ENCODE data around the gene TLE4.
"Not testable (repeated sequence)": the region's sequence is repeated elsewhere in the genome, so short reads cannot be mapped to it uniquely, and the experiment has no call there.

The TLE4 gene

DNA sequence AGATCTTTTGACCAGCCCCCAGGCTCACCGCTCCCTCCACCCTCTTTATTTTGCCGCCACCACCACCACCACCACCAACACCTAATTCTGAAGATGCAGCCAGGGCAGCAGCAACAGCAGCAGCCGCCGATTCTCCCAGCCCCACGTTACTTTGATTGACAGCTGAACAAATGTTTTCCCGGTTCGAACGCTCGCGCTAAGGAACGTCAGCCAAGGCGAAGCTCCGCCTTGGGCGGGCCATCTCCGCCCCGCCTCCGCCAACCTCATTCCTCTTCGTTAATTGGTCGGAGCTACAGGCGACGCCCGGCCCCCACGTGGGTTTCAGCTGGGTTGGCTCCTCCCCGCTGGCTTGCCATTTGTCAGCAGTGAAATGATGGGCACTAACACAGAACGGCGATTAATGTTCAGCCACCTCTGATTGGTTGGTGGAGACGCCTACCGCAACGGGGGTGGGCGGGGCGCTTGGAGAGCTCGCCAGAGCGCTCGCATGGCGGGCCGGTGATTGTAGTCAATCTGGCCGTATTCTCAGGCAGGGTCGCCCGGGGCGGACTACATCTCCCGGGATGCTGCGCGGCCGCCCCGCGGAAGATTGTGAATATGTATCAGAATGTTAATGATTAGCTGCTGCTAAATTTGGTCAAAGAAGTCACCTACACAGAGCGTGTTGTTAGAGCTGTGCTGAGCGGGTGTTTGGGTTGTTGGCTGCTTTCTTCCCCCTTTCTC is at the start of gene TLE4:
Gene TLE4, plus strand, starts transcription at position 657 of the 723 bp plus-strand sequence. CDS start 826 bp downstream, outside the sequence.
- DNase-seq (ENCODE audit: low spot score), result peak; percentile 100

DNA sequence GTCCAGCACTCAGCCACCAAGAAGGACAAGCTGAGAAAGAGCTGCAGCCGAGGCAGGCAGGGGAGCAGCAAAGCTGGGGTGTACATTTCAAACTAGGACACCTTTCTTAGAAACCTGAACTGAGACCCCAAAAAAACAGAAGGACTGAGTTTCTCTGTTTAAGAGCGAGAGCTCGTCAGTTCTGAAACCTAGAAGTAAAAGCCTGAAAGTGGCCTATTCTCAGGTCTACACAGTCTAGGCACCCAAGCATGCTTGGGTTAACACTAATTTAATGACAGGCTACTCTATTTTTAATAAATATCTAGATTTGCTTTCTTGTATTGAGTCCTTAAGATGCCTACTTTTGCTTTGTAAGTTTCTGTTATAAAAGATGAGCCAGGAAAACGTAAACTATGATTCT is 49.0 kb upstream of the TLE4 start:
- DNase-seq (ENCODE audit: low spot score), result no peak

DNA sequence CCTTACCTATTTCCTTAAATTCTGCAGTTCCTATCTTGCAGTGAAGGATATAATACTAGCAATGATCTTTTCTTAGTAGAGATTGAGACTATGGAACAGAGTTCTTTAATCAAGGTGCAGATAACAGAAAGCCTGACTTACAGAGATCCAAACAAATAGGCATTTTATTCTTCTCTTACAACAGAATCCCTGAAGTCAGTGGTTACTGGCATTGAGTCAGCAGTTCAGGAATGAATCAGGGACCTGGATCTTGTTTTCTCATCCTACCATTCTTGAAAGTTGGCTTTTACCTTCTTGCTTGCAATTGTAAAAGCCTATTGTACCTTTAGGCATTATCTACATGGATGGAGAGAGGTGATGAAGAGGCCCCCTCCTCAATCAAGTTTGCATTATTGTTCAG is 47.5 kb upstream of the TLE4 start:
- no peak for DNase-seq (ENCODE audit: low spot score)

DNA sequence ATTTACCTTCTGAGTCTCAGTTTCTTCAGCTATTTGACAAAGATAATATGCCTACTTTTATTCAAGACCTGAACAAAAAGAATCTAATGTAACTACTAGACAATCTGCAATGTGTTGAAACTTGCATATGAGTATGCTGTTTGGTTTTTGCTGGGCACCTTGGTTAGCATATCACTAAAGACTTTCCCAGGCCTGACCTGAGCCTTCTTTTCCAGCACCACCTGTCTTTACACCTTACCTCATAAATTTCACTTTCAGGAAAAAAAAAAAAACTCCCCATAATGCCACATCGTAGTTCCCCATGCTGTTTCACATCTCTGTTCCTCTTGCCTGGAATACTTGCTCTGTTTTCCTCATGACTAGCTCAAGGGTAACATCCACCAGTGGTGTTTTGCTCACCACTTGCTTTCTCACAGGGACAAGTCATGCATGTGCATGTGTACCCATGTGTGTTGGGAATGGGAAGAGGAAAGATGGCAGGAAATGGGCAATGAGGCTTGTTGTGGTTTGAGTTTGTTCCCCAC is 45.6 kb upstream of the TLE4 start:
- DNase-seq (ENCODE audit: low spot score), result no peak

DNA sequence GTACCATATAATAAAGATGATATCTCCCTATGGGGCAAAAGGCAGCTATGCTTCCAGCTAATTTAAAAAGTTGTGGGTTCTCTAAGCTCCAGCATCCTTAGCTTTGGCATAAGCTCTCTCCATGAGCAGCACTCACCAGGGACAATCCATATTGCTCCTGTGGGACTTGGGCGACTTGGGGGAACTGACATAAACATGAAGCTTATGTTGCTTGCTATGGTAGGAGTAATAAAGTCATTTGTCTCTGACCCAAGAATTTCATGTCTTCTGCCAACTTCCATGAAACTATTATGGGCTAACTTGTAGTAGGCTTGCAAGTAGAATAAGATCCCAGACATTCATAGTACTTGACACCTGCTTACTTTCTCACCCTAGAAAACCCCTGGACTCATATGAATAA is 36.2 kb upstream of the TLE4 start:
- no peak for DNase-seq (ENCODE audit: low spot score)

DNA sequence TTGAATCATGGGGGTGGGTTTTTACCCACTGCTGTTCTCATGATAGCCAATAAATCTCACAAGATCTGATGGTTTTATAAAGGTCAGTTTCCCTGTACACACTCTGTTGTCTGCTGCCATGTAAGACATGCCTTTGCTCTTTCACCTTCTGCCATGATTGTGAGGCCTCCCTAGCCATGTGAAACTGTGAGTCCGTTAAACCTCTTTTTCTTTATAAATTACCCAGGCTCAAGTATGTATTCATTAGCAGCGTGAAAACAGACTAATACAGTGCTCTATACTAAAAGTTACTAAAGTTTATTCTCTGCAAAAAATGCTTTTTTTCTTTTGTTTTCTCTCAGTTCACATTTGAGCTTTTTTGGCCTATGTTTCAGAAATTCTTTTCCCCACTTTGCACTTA is 33.9 kb upstream of the TLE4 start:
- no peak for DNase-seq (ENCODE audit: low spot score)

DNA sequence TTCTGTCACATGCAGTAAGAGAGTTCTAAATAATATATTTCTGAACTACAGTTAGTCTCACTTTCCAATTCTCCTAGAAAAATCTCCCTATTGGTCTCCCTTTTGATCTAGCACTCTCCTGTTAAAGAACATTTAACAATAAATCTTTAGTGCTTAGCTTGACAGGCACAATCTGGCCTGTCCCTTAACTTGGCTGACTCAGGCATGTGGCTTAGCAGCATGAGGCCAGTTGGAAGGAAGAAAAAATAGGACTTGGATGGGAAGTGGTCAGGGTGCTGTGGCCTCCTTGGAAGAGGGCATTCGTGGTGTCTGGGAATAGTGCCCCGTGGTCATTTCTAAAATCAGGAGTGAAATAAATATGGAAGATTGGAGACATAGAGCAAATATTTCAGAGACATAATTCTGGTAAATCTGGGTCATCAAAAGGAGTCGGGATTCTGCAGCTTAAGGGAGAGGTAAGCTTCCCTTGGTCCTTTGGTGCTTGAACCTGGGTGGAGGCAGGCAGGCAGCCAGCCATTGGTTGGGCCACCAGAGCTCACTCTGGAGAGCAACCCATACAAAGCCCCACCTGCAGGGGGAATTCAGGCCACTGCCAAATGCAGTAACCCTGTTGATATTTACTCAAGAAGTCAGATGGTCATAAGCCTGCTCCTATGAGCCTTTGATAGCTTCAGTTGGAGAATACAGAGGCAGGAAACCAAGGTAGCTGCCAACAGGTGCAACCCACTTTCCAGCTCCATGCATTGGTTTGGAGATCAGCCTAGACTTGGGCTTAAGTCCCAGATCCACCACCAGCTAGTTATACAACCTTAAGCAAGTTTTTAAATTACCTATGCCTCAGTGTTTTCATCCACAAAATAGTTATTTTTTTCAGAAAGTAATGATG is 28.8 kb upstream of the TLE4 start:
- DNase-seq (ENCODE audit: low spot score), result no peak

DNA sequence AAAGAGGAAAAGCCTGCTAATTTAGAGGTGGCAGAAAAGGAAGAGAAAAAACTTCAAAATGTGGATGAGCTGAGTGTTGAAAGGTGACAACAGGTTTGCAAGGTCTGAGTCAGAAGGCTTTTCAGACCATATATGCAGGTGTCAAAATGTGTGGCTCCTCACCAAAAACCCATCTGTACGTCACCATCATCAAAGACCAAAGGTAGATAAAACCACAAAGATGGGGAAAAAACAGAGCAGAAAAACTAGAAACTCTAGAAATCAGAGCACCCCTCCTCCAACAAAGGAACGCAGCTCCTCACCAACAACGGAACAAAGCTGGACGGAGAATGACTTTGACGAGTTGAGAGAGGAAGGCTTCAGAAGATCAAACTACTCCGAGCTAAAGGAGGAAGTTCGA is 27.4 kb upstream of the TLE4 start:
- not testable (repeated sequence) for DNase-seq (ENCODE audit: low spot score)

DNA sequence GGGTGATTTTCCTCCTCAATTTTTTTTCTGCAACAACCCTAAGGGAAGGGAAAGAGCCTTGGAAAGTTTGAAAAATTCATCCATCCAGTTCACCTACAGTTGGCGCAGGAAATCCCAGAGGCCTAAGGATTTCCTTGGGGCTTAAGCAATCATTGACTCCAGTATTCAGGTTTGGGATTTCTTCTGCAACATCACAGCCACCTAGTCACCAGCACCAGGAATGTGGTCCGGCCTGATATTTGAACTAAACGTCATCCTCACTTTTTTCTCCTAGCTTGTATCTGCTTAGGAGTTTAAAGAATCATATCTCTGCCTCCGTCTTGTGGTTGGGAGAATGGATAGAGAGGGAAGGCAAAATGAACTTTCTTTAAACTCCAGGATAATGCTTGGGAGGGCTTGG is 20.2 kb upstream of the TLE4 start:
- no peak for DNase-seq (ENCODE audit: low spot score)

DNA sequence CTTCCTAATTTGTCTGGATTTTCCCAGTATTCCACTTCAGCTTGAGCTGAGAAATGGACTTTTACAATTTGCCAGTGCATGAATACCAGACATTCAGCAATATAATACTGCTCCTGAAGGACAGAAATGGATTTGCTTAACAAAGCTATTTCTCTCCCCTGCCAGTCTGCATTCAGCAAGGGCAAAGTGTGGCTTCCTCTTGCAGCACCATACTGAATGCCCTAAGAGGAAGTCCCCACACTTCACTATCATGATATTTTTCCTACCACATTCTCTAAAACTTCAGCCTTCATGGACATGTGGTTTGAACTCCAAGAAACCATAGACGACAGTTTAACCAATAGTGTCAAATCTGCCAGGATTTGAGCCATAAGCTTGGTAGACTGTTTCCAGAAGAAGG is 19.8 kb upstream of the TLE4 start:
- no peak for DNase-seq (ENCODE audit: low spot score)

DNA sequence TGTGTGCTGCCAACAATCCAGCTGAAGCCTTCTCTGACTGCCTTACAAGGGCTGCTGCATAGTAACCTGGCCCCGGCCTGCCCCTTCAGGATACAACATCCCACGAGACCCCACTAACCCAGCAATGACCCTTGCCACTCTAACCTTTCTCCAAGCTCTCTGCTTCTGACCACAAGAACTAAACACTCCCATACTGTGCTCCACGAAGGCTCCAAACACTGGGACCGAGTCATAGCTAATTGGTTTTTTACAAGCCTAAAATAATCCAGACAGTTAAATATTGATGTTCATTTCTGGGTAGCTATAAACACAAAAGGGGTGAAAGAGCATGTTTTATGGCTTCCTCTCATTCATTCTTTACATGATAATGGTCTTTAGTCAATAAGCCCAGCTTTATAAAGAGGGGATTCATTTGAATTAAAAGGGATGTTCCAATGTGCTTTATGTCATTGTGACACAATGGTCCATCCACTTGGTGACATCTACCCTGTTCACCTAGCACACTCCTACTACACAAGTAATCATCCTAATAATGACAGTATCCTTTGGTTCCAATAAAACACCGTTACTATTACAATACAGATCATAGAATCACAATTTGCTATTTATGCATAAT is 16.2 kb upstream of the TLE4 start:
- DNase-seq (ENCODE audit: low spot score), result no peak

DNA sequence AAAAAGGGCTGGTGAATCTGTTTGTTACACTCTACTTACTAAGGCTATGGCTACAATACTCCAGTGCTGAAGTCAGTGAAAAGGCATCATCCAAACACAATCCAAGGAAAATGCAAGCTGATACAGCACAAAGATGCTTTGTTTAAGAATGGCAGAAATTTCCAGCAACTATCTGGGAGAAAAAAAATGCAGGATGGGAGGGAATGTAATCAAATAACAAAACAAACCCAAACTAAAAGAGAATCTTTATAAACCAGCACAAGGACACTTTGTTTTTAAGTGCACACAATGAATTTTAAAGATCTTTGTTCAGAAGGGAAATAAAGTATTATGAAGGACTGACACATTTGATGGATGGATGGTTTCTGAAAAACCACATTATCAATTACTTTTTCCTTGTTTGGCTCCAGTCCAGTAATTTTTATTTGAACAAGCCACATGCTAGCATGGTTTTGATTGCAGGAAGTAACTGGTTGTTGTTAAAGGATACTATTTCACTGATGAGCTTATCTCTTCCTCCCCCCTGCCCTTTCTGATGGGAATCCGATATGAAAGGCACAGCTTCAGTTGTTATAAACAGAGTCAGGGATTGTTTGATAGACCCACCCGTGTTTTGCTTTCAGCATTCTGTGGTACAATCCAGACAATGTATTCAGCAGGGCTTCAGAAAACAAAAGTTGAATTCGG is 12.1 kb upstream of the TLE4 start:
- no peak for DNase-seq (ENCODE audit: low spot score)

DNA sequence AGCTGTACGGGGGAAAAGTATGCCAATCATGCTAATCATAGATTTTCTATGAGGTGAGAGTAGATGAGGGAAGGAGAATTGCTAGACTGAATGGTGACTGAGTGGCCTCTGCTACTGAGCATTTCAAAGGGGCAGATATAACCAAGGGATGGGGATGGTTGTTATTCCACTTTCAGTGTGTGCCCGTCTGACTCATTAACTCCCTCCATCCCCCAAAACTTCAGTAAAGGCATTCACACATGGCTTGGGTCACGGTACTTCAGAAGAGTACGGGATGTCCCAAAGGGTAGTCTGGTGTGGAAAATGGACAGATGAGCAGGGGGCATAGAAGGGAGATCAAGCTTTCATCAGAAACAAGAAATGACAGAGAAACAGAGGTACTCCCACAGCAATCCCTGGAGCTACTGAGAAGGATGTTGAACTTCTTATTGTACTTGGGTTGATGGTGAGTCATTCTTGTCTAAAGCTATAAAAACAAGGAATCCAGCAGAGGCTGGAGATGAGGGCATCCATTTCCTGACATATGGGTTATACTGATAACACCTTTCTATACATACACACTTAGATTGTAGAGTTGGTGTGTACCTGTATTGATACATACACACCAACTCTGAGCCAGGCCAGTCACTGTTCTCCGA is 8.9 kb upstream of the TLE4 start:
- no peak for DNase-seq (ENCODE audit: low spot score)

DNA sequence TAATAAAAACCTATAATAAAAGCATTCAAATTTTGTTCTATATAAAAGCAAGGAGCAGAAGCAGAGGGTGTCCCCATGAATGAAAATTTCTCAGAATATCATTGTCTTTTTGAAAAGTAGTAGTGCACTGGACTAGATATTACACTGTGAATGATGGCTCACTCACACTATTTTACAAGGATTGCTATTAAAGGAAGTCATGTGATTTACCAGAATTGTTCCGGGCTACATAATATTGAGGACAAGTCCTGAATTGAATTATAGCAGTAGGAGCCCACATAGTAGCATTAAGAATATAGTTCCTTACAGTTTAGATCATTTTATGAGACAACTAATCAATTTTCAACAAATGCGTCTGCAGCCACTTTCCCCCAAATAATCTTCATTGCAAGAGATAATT is 7.7 kb upstream of the TLE4 start:
- DNase-seq (ENCODE audit: low spot score), result no peak

DNA sequence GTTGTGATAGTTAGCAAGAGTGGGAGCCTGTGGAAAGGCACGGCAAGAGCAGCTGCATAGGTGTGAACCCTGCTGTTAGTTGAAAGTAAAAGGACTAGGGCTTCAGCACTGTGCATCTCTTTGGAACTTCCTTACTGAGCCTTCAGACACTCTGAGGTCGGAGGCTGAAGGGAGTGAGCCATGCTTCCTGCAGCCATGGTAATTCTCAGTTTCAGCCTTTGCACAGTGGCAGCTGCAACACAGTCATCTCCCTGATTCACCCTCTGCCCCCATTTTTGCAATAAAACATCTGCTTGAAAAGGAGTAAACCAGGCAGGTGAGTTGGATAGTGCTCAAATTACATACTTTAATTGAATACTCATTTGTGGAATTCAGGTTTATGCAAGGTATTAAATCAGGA is 6.5 kb upstream of the TLE4 start:
- peak; percentile 25 for DNase-seq (ENCODE audit: low spot score)

DNA sequence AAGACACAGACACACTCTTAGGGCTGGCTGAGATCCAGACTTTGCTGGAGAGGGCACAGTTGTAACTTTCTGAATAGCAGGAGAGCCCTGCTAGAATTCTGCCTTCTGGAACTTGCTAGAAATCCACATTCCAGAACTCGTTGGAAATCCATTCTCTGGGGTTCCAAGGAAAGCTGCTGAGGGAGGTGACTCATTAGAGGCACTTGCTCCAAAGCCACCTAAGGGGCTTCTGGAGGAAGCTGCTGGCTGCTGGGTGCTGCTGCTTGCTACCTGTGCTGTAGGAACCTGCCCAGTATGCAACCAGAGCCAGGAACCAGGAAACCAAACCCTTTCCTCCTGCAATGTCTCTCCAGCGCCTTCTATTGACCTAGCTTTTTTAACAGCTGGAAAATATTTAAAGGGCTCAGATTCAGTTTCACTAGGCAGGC is 4.1 kb upstream of the TLE4 start:
- no peak for DNase-seq (ENCODE audit: low spot score)

DNA sequence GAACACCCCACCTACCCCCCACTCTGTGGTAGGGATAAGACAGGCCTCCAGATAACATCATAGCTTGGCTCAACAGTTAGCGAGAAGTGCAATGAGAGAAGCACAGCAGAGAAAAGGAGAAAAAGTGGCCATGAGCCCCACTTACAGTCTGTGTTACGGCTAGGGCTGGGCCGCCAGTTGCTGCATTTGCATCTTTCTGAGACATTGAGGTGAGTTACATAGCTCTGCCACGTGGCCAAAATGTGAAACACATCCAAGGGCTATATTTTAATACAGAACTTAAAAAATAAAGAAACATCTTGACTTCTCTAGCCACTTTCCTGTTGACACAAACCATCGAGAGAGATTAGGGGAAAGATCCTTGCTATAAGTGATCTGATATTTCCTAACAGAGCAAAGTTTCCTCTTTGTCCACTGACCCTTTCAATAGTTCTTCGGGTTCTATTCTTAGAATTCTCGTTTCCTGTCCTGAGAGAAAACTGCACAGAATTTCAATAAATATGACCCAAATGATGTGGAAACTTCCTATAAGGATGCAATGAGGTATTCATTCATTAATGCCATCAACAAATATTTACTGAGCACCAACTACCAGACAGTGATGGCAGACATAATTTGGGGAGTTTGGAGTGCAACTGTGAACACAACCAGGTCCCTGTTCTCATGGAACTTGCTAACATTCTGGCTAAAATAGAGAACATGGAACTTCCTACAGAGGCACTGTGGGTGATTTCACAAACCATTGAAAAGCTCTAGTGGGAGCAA is 3.2 kb upstream of the TLE4 start:
- peak; percentile 11 for DNase-seq (ENCODE audit: low spot score)

DNA sequence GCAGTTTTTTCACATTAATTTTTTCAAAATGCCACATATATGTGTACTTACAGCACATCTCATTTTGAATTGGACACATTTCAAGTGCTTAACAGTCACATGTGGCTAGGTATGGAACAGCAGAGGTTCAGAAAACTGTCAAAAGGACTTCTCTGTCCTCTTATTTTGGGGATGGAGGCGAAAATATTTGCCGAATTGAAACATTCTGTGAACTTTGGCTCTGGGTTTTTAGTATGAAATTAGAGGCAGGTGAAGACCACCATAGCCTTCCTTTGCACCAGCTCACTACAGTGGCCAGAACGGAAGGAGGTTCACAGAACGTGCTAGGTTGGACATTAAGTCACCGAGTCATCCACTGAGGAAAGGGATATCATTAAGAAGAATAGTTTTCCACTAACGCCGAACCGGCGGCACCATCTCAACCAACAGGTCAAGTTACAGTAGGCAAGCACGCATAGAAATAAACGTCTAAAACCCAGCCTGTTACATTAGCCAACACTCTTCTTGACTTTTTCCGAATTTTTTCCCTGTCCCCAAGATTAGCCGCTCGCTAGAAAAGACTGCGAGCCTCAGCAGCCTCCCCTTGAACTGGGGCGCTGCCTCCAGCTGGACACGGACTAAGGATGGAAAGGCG is 1.8 kb upstream of the TLE4 start:
- no peak for DNase-seq (ENCODE audit: low spot score)

DNA sequence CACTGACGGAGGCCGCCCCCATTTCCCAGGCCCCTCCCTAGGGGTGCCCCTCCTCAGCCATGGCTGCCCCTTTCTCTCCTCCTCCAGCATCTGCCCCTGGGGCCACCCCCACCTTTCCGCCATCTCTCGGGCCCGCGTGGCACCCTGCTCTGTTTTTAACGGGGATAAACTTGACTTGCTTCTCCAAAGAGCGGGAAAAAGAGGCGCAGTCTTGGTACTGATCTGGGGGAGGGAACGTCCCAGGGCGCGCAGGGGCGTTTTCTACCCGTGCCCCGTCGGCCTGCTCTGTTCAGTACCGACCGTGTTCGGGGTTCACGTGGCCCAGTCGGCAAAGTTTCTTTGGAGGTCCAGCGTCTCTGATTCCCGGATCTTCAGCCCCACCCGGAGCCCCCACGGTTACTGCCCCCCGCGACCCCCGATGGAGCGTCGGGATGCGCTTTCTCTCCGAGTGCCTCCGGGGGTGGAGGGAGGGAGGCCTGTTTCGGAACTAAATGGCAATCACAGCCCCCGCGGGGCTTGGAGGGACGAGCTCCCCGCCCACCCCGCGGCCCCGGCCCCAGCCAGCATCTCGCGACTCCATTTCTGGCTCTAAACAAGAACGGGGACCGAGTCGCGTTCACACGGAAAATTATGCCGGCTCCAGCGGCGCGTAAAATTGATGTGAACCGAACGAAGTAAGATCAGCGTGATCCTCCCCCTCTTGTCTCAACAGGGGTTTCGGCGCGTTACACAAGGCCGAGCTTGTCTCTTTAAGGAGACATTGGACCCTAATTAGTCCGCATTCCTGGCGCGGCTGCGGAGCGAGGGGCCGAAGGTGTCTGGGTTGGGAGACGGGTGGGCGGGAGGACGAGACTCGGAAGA is 1.1 kb upstream of the TLE4 start:
- DNase-seq (ENCODE audit: low spot score), result no peak
